Esophagus squamous epithelium (tissue), 5 donors: Measurements from ENCODE around the gene NID2. TPM values are rescaled to one million over a fixed set of nuclear protein-coding genes. Genes with fewer than 3 reads are reported as not detected.
A peak's percentile ranks its signal among the peaks of the same experiment; 100 is the strongest.

ENCODE experiments used
- DNase-seq: peaks from one replicate; lab custom pipeline; 2025; lab: John Stamatoyannopoulos, UW
- H3K27ac ChIP-seq, 4 donors: fragments of 200-600 bp; sonication (generic); one replicate each; pipeline ENCODE4 v1.5.1; 2016 to 2019; ENCODE audit warnings: mild to moderate bottlenecking in 1 of 4
- H3K27me3 ChIP-seq, 4 donors: fragments of 200-600 bp; sonication (generic); 1 replicate in 3 of 4; 2 replicates in 1 of 4; pipeline versions ENCODE4 v1.5.1 to v1.6.0; 2017 to 2021; ENCODE audit warnings: antibody characterized with exemption in 1 of 4
- H3K36me3 ChIP-seq, 3 donors: fragments of 200-600 bp; sonication (generic); one replicate each; pipeline ENCODE4 v1.5.1; 2016 to 2019
- H3K4me1 ChIP-seq, 3 donors: fragments of 200-600 bp; sonication (generic); one replicate each; pipeline ENCODE4 v1.5.1; 2017 to 2019
- H3K4me3 ChIP-seq, 4 donors: fragments of 200-600 bp; sonication (generic); 1 replicate in 3 of 4; 2 replicates in 1 of 4; pipeline ENCODE4 v1.5.1; 2016 to 2019; ENCODE audit warnings: mild to moderate bottlenecking in 2 of 4, moderate library complexity in 1 of 4
- H3K9me3 ChIP-seq, 3 donors: fragments of 200-600 bp; sonication (generic); one replicate each; pipeline ENCODE4 v1.5.1; 2016 to 2019
- CTCF ChIP-seq, 6 experiments: fragments of 450-650 bp in 4 of 6; fragments of 200-600 bp in 2 of 6; sonication (generic) in 2 of 6; IDR thresholded peaks; one replicate each; pipeline ENCODE4 v1.5.1; 2016 to 2019; ENCODE audit warnings: antibody characterized with exemption in 6 of 6, mild to moderate bottlenecking in 4 of 6, moderate library complexity in 4 of 6
- POLR2A ChIP-seq, 4 donors: fragments of 450-650 bp; IDR thresholded peaks; one replicate each; pipeline ENCODE4 v1.6.1; 2017; ENCODE audit warnings: antibody characterized with exemption in 4 of 4, mild to moderate bottlenecking in 4 of 4, moderate library complexity in 3 of 4
- WGBS, 2 donors: methylation state at CpG; one replicate each; pipeline ENCODE4 v1.1.5; 2018; 5-methylcytosine and 5-hydroxymethylcytosine counted together
- intact Hi-C: fragments of 100-400 bp; cut with DNase I; formaldehyde crosslinking; loops from one replicate; pipeline ENCODE4 v1.15.0; 2022
- total RNA-seq, 4 donors: library from RNA; depleted of rRNA; stranded (reverse); fragments of >200 nt; gene quantifications; one replicate each; pipeline ENCODE4 v1.1.0, GENCODE V29; 2016
- donor health status: DM: yes; HTN: yes; CAD: no.

Gene NID2
- total RNA-seq, 4 donors from 2014 or later = 0.91 to 12.2 (median 3.2) TPM

- H3K36me3 ChIP-seq = peaks cover 0 to 15% (median 0%) of the 10 kb centered on the region in 3 donors
- H3K27me3 ChIP-seq = no peaks in the 10 kb centered on the region
- intact Hi-C loops = no loop called here
- 74 to 86% methylated on average over 6 to 7 of the region's 7 CpGs for WGBS, 2 donors
- H3K4me1 ChIP-seq = peaks cover 0 to 21% (median 18%) of the 10 kb centered on the region in 3 donors
- H3K9me3 ChIP-seq = no peaks in the 10 kb centered on the region
- no peak overlapping the region for H3K4me3 ChIP-seq
- TF ChIP-seq POLR2A (IDR thresholded peaks at IDR 0.05) (no peak), CTCF (IDR thresholded peaks at IDR 0.05) (no peak)
- H3K27ac ChIP-seq = no peak overlapping the region
- DNase-seq = no peak
Observed at GRCh38 chr14:52039124-52039815, 29.6 kb downstream of the NID2 start.

- H3K9me3 ChIP-seq = no peaks in the 10 kb centered on the region
- 40 to 49% methylated on average over 8 to 10 of the region's 10 CpGs for WGBS, 2 donors
- H3K4me1 ChIP-seq = peaks cover 0 to 21% (median 3%) of the 10 kb centered on the region in 3 donors
- H3K27ac ChIP-seq = peak overlapping the region in 3 of 4 donors; percentile 23 to 77 (median 58)
- H3K4me3 ChIP-seq = no peak overlapping the region
- TF ChIP-seq POLR2A (IDR thresholded peaks at IDR 0.05) = no peak
- TF ChIP-seq CTCF (IDR thresholded peaks at IDR 0.05) = no peak
- H3K27me3 ChIP-seq = no peaks in the 10 kb centered on the region
- DNase-seq = no peak
- intact Hi-C loops = no loop called here
- peaks cover 0 to under 1% (median 0%) of the 10 kb centered on the region in 3 donors for H3K36me3 ChIP-seq
Observed at GRCh38 chr14:52033101-52033642, 35.7 kb downstream of the NID2 start.

GRCh38 chr14:52032204-52032801 lies 36.6 kb downstream of the NID2 start:
- no peak overlapping the region for H3K4me3 ChIP-seq
- no peaks in the 10 kb centered on the region for H3K9me3 ChIP-seq
- intact Hi-C loops = no loop called here
- peaks cover 0 to 21% (median 3%) of the 10 kb centered on the region in 3 donors for H3K4me1 ChIP-seq
- no peak for DNase-seq
- no peak for TF ChIP-seq POLR2A (IDR thresholded peaks at IDR 0.05)
- H3K27me3 ChIP-seq = no peaks in the 10 kb centered on the region
- peak overlapping the region in 3 of 4 donors; percentile 30 to 65 (median 44) for H3K27ac ChIP-seq
- no peaks in the 10 kb centered on the region for H3K36me3 ChIP-seq
- WGBS, 2 donors = 47 to 76% methylated on average over 7 of the region's 7 CpGs

GRCh38 chr14:52031781-52032180 lies 37.1 kb downstream of the NID2 start:
- no peaks in the 10 kb centered on the region for H3K9me3 ChIP-seq
- H3K27me3 ChIP-seq = no peaks in the 10 kb centered on the region
- 39 to 71% methylated on average over 2 to 3 of the region's 3 CpGs for WGBS, 2 donors
- no peak for DNase-seq
- H3K4me1 ChIP-seq = peaks cover 0 to 25% (median 3%) of the 10 kb centered on the region in 3 donors
- H3K36me3 ChIP-seq = no peaks in the 10 kb centered on the region
- H3K27ac ChIP-seq = peak overlapping the region in 3 of 4 donors; percentile 30 to 65 (median 44)
- H3K4me3 ChIP-seq = no peak overlapping the region
- intact Hi-C loops = no loop called here
- no peak for TF ChIP-seq POLR2A (IDR thresholded peaks at IDR 0.05)
- TF ChIP-seq CTCF (IDR thresholded peaks at IDR 0.05) = no peak

- Histone ChIP-seq H3K27me3 (no peaks in the 10 kb centered on the region), H3K4me3 (no peak overlapping the region), H3K36me3 (no peaks in the 10 kb centered on the region), H3K4me1 (peaks cover 0 to 27% (median 3%) of the 10 kb centered on the region in 3 donors), H3K9me3 (no peaks in the 10 kb centered on the region), H3K27ac (no peak overlapping the region)
- no peak for DNase-seq
- intact Hi-C loops = no loop called here
- WGBS, 2 donors = 39 to 57% methylated on average over 1 of the region's 1 CpG
- TF ChIP-seq POLR2A (IDR thresholded peaks at IDR 0.05) (no peak), CTCF (IDR thresholded peaks at IDR 0.05) (no peak)
Observed at GRCh38 chr14:52029881-52030280, 39.0 kb downstream of the NID2 start.
